PC-9 (cell line): ENCODE measurements around the gene UBN1. TPM values are rescaled to one million over a fixed set of nuclear protein-coding genes. Genes with fewer than 3 reads are reported as not detected.
A peak's percentile ranks its signal among the peaks of the same experiment; 100 is the strongest.

Experiments
- BruUV-seq: library from RNA; stranded (reverse); fragments of 400-500 nt; replicated peaks from 2 replicates; lab custom pipeline; 2021; lab: Mats Ljungman, UMichigan
- CTCF ChIA-PET: fragments of 300-600 bp; sonication (Branson Sonifier 250); formaldehyde crosslinking; loops from one replicate; lab custom pipeline; 2022; ENCODE audit warnings: antibody characterized with exemption; lab: Charles Lee
- POLR2A ChIA-PET: fragments of 300-600 bp; sonication (Branson Sonifier 250); formaldehyde crosslinking; loops from one replicate; lab custom pipeline; 2022; ENCODE audit warnings: antibody characterized with exemption; ENCODE audit not compliant: unreplicated experiment; lab: Charles Lee
- DNase-seq, 2 experiments: peaks; one replicate each; pipeline versions ENCODE4 v3.0.0 to v3.0.0-alpha.2; 2015 to 2022; ENCODE audit warnings: mixed read lengths in 1 of 2
- H2AFZ ChIP-seq: fragments of 200-600 bp; sonication (generic); 2 replicates; pipeline ENCODE4 v1.8.1; 2017; ENCODE audit warnings: antibody characterized with exemption
- H3F3A ChIP-seq: fragments of 200-600 bp; sonication (generic); 2 replicates; pipeline ENCODE4 v1.8.1; 2017; ENCODE audit warnings: antibody characterized with exemption, mild to moderate bottlenecking, low read depth; ENCODE audit not compliant: insufficient read depth
- H3K27ac ChIP-seq: fragments of 200-600 bp; sonication (generic); 2 replicates; pipeline ENCODE4 v1.6.1; 2016; ENCODE audit warnings: mixed run types
- H3K27me3 ChIP-seq: fragments of 200-600 bp; sonication (generic); 2 replicates; pipeline ENCODE4 v1.6.1; 2016; ENCODE audit warnings: low read depth, mixed run types; ENCODE audit not compliant: insufficient read depth
- H3K36me3 ChIP-seq: fragments of 200-600 bp; sonication (generic); 2 replicates; pipeline ENCODE4 v1.6.1; 2016; ENCODE audit warnings: low read depth, mixed run types
- H3K4me1 ChIP-seq: fragments of 200-600 bp; sonication (generic); replicated peaks from 2 replicates; pipeline ENCODE4 v1.6.1; 2016; ENCODE audit warnings: mixed run types; ENCODE audit not compliant: insufficient read depth
- H3K4me2 ChIP-seq: fragments of 200-600 bp; sonication (generic); 2 replicates; pipeline ENCODE4 v1.6.1; 2017; ENCODE audit warnings: mixed run types
- H3K4me3 ChIP-seq: fragments of 200-600 bp; sonication (generic); 2 replicates; pipeline ENCODE4 v1.6.1; 2016; ENCODE audit warnings: mixed run types
- H3K79me2 ChIP-seq: fragments of 200-600 bp; sonication (generic); 2 replicates; pipeline ENCODE4 v1.6.1; 2017; ENCODE audit warnings: low read depth, mixed run types
- H3K9me2 ChIP-seq: fragments of 200-600 bp; sonication (generic); 2 replicates; pipeline ENCODE4 v1.8.1; 2017; ENCODE audit warnings: mild to moderate bottlenecking; ENCODE audit not compliant: insufficient read depth
- H3K9me3 ChIP-seq: fragments of 200-600 bp; sonication (generic); 2 replicates; pipeline ENCODE4 v1.8.1; 2016; ENCODE audit warnings: low read depth; ENCODE audit not compliant: insufficient read depth
- H4K20me1 ChIP-seq: fragments of 200-600 bp; sonication (generic); 2 replicates; pipeline ENCODE4 v1.8.1; 2017; ENCODE audit not compliant: insufficient read depth
- EZH2 ChIP-seq: fragments of 200-600 bp; sonication (generic); IDR thresholded peaks from 2 replicates; pipeline ENCODE4 v1.8.0; 2017; ENCODE audit warnings: antibody characterized with exemption, low read depth
- intact Hi-C: fragments of 100-400 bp; cut with micrococcal nuclease; formaldehyde crosslinking; loops from one replicate; pipeline ENCODE4 v1.10.0; 2022; ENCODE audit not compliant: unreplicated experiment
- total RNA-seq: library from RNA; stranded (reverse); gene quantifications from 2 replicates; pipeline ENCODE4 v1.2.3, GENCODE V29; 2021
- TF ChIP-seq, protein P1 (sequence below): fragments of 200-600 bp; sonication (generic); conservative IDR thresholded peaks from 2 replicates; pipeline ENCODE4 v1.6.1; 2017; ENCODE audit warnings: mixed run types, antibody characterized with exemption, mild to moderate bottlenecking, moderate library complexity

Gene UBN1
- total RNA-seq, 1 experiment from 2014 or later: 44.1 TPM

- ChIA-PET POLR2A (no interaction called here), CTCF (interaction anchor here (0.7 kb wide), 1 partner anchor 142 kb away, joined by 3 read pairs; no protein-coding TSS in a partner anchor)
- DNase-seq: no peak
- TF ChIP-seq, protein P1, sequence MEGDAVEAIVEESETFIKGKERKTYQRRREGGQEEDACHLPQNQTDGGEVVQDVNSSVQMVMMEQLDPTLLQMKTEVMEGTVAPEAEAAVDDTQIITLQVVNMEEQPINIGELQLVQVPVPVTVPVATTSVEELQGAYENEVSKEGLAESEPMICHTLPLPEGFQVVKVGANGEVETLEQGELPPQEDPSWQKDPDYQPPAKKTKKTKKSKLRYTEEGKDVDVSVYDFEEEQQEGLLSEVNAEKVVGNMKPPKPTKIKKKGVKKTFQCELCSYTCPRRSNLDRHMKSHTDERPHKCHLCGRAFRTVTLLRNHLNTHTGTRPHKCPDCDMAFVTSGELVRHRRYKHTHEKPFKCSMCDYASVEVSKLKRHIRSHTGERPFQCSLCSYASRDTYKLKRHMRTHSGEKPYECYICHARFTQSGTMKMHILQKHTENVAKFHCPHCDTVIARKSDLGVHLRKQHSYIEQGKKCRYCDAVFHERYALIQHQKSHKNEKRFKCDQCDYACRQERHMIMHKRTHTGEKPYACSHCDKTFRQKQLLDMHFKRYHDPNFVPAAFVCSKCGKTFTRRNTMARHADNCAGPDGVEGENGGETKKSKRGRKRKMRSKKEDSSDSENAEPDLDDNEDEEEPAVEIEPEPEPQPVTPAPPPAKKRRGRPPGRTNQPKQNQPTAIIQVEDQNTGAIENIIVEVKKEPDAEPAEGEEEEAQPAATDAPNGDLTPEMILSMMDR: no peak
- no peak for TF ChIP-seq EZH2
- no peak overlapping the region for H3K4me2 ChIP-seq
- intact Hi-C loops: no loop called here
- H3F3A ChIP-seq: peaks cover 69% of the 10 kb centered on the region
- H3K27me3 ChIP-seq: no peaks in the 10 kb centered on the region
- H3K36me3 ChIP-seq: peaks cover 61% of the 10 kb centered on the region
- no peak overlapping the region for H3K27ac ChIP-seq
- peaks cover 27% of the 10 kb centered on the region for H3K4me1 ChIP-seq
- no peak overlapping the region for H3K4me3 ChIP-seq
- no peaks in the 10 kb centered on the region for H3K9me2 ChIP-seq
- BruUV-seq: no TSS peak
- no peak overlapping the region for H2AFZ ChIP-seq
- peaks cover 42% of the 10 kb centered on the region for H4K20me1 ChIP-seq
- H3K9me3 ChIP-seq: no peaks in the 10 kb centered on the region
- no peaks in the 10 kb centered on the region for H3K79me2 ChIP-seq
Measured at GRCh38 chr16:4884209-4884608, 36.9 kb downstream of the UBN1 start.

DNA sequence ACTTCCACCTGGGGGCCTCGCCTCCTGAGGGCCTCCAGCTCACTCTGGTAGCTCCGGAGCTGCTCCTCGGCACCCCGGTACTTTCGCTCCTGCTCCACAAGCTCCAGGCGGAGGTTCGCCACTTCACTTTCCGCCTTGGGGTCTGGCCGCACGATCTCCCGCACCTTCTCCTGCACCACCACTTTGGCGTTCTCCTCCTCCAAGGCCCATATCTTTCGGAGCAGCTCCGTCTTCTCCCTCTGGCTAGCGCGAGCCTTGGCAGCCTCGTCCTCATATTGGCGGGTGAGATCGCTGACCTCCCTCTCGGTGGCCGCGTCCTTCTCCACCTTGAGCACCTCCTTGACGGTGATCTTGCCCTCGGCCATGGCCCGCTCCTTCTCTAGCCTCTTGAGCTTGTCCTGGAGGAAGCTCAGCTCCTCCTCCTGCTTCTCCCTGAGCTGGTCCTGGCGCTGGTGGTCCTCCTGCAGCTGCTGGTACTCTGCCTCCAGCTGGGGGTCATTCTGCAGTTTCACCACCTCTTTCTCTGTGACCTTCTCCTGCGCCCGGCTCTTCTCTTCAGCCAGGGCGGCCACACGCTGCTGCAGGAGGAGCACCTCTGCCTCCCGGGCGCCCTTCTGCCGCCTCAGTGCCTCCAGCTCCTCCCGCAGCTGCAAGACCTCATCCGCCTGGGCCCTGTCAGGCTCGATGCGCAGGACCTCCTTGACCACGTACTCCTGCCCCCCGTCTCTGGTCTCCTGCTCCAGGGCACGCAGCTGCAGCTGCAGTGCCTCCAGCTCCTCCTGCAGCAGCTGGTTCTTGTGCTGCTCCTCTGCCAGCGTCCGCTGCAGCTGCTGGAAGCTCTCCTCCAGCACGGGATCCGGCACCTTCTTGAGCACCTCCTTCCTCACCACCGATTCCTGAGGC is 37.9 kb downstream of the UBN1 start:
- peaks cover 39% of the 10 kb centered on the region for H4K20me1 ChIP-seq
- H3K36me3 ChIP-seq: peaks cover 50% of the 10 kb centered on the region
- no peak overlapping the region for H2AFZ ChIP-seq
- ChIA-PET POLR2A (no interaction called here), CTCF (no interaction called here)
- no peak for DNase-seq
- no peaks in the 10 kb centered on the region for H3K9me2 ChIP-seq
- intact Hi-C loops: no loop called here
- peaks cover 27% of the 10 kb centered on the region for H3K4me1 ChIP-seq
- TF ChIP-seq, protein P1: no peak
- no peak for TF ChIP-seq EZH2
- H3K27ac ChIP-seq: no peak overlapping the region
- TSS peak; percentile 21 for BruUV-seq
- peaks cover 75% of the 10 kb centered on the region for H3F3A ChIP-seq
- H3K4me2 ChIP-seq: no peak overlapping the region
- H3K79me2 ChIP-seq: no peaks in the 10 kb centered on the region
- H3K9me3 ChIP-seq: no peaks in the 10 kb centered on the region
- H3K27me3 ChIP-seq: no peaks in the 10 kb centered on the region
- no peak overlapping the region for H3K4me3 ChIP-seq

DNA sequence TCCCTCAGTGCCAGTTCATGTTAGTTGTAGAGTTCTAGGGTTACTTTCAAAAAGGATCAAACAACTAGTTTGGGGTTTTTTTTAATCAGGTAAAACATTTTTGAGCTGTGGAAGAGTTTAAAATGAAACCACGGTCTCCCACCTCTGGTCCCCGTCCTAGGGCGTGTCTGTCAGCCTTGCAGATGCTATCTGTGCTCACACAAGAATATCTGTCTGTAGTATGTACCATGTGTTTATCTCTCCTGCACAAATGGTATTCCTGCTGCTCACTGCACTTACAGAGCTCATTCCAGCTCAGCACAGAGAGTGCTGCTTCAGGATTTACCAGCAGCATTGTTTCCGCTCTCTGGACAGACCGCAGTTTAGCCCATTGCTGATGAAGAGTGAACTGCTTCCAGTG is 38.9 kb downstream of the UBN1 start:
- Histone ChIP-seq H3K79me2 (no peaks in the 10 kb centered on the region), H4K20me1 (peaks cover 33% of the 10 kb centered on the region), H3K4me3 (no peak overlapping the region), H3K4me2 (no peak overlapping the region), H3K9me3 (no peaks in the 10 kb centered on the region), H2AFZ (no peak overlapping the region), H3K4me1 (peaks cover 24% of the 10 kb centered on the region), H3F3A (peaks cover 68% of the 10 kb centered on the region), H3K36me3 (peaks cover 43% of the 10 kb centered on the region), H3K9me2 (no peaks in the 10 kb centered on the region), H3K27me3 (no peaks in the 10 kb centered on the region), H3K27ac (no peak overlapping the region)
- DNase-seq: no peak
- no peak for TF ChIP-seq EZH2
- TF ChIP-seq, protein P1: no peak
- ChIA-PET POLR2A (no interaction called here), CTCF (interaction anchor here (0.6 kb wide), 1 partner anchor 31 kb away, joined by 4 read pairs; no protein-coding TSS in a partner anchor)
- BruUV-seq: no TSS peak
- intact Hi-C loops: no loop called here
